ENCODE data around the gene WRAP73.
A peak's percentile ranks its signal among the peaks of the same experiment; 100 is the strongest.

WRAP73 gene

GRCh38 chr1:3596663-3597598 lies 53.0 kb downstream of the WRAP73 start:
- 92 to 93% methylated on average over 29 of the region's 29 CpGs for WGBS, 2 experiments
- no peaks in the 10 kb centered on the region for H3K9me3 ChIP-seq (ENCODE audit: control insufficient read depth, low read length)
- H3K4me3 ChIP-seq (ENCODE audit: insufficient read depth, low read depth, low read length): no peak overlapping the region
- H3K36me3 ChIP-seq (ENCODE audit: control insufficient read depth, insufficient read depth, low read length): no peaks in the 10 kb centered on the region
- no peaks in the 10 kb centered on the region for H3K27me3 ChIP-seq (ENCODE audit: control insufficient read depth, insufficient read depth, low read length, poor library complexity, severe bottlenecking)
- peaks cover 34% of the 10 kb centered on the region for H3K4me1 ChIP-seq (ENCODE audit: control insufficient read depth, insufficient read depth, low read length)
- H3K27ac ChIP-seq (ENCODE audit: insufficient read depth, low read depth, low read length, poor library complexity, severe bottlenecking): no peak overlapping the region

DNA sequence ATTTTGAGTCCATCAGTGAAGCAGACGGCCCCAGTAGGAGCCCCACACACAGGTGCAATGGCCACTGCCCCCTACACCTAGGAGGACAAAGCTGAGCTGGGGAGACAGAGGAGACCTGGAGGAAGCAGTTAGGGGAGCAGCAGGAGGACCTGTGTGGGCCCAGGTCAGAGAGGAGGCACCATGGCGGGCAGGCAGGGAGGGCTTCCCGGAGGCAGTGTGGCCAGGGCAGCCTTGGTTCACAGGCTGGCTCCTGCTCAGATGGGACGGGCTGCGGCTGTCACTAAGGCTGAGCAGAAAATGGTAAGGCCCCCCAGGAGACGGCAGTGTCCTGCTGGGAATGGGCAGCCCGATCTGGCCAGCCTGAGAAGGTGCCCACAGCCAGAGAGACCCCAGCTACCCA lies 54.0 kb downstream of the WRAP73 start:
- Histone ChIP-seq H3K4me3 (ENCODE audit: insufficient read depth, low read depth, low read length) (no peak overlapping the region), H3K27ac (ENCODE audit: insufficient read depth, low read depth, low read length, poor library complexity, severe bottlenecking) (no peak overlapping the region), H3K27me3 (ENCODE audit: control insufficient read depth, insufficient read depth, low read length, poor library complexity, severe bottlenecking) (no peaks in the 10 kb centered on the region), H3K4me1 (ENCODE audit: control insufficient read depth, insufficient read depth, low read length) (peaks cover 34% of the 10 kb centered on the region), H3K9me3 (ENCODE audit: control insufficient read depth, low read length) (no peaks in the 10 kb centered on the region), H3K36me3 (ENCODE audit: control insufficient read depth, insufficient read depth, low read length) (no peaks in the 10 kb centered on the region)
- 92 to 93% methylated on average over 7 of the region's 7 CpGs for WGBS, 2 experiments

GRCh38 chr1:3594706-3595377 lies 55.1 kb downstream of the WRAP73 start:
- H3K36me3 ChIP-seq (ENCODE audit: control insufficient read depth, insufficient read depth, low read length): no peaks in the 10 kb centered on the region
- H3K4me3 ChIP-seq (ENCODE audit: insufficient read depth, low read depth, low read length): no peak overlapping the region
- no peaks in the 10 kb centered on the region for H3K27me3 ChIP-seq (ENCODE audit: control insufficient read depth, insufficient read depth, low read length, poor library complexity, severe bottlenecking)
- WGBS, 2 experiments: 91 to 94% methylated on average over 31 of the region's 31 CpGs
- peaks cover 44% of the 10 kb centered on the region for H3K4me1 ChIP-seq (ENCODE audit: control insufficient read depth, insufficient read depth, low read length)
- H3K9me3 ChIP-seq (ENCODE audit: control insufficient read depth, low read length): no peaks in the 10 kb centered on the region
- H3K27ac ChIP-seq (ENCODE audit: insufficient read depth, low read depth, low read length, poor library complexity, severe bottlenecking): no peak overlapping the region

DNA sequence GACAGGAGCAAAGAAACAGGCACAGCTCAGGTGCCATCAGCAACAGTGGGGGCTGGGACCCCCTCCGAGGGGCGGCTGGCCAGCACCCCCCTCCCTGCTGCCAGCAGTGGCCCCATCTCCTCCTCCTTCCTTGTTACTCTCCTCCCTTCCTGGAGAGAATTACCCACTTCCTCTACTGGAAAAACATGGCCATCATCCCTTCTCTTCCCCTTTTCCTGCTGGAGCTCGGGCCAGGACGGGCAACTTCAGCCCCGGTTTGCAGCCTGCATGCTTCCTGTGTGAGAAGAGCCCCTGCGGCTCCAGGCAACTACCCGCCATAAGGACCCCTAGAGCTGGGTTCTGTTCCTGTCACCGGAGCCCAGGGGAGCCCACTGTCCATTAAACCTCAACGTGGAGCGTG lies 56.2 kb downstream of the WRAP73 start:
- 78% methylated on average over 10 of the region's 10 CpGs for WGBS, 2 experiments
- Histone ChIP-seq H3K4me3 (ENCODE audit: insufficient read depth, low read depth, low read length) (no peak overlapping the region), H3K36me3 (ENCODE audit: control insufficient read depth, insufficient read depth, low read length) (no peaks in the 10 kb centered on the region), H3K27ac (ENCODE audit: insufficient read depth, low read depth, low read length, poor library complexity, severe bottlenecking) (no peak overlapping the region), H3K9me3 (ENCODE audit: control insufficient read depth, low read length) (no peaks in the 10 kb centered on the region), H3K27me3 (ENCODE audit: control insufficient read depth, insufficient read depth, low read length, poor library complexity, severe bottlenecking) (no peaks in the 10 kb centered on the region), H3K4me1 (ENCODE audit: control insufficient read depth, insufficient read depth, low read length) (peaks cover 39% of the 10 kb centered on the region)

GRCh38 chr1:3593334-3593733 lies 56.6 kb downstream of the WRAP73 start:
- Histone ChIP-seq H3K36me3 (ENCODE audit: control insufficient read depth, insufficient read depth, low read length) (no peaks in the 10 kb centered on the region), H3K4me3 (ENCODE audit: insufficient read depth, low read depth, low read length) (no peak overlapping the region), H3K27me3 (ENCODE audit: control insufficient read depth, insufficient read depth, low read length, poor library complexity, severe bottlenecking) (no peaks in the 10 kb centered on the region), H3K4me1 (ENCODE audit: control insufficient read depth, insufficient read depth, low read length) (peaks cover 35% of the 10 kb centered on the region), H3K27ac (ENCODE audit: insufficient read depth, low read depth, low read length, poor library complexity, severe bottlenecking) (no peak overlapping the region), H3K9me3 (ENCODE audit: control insufficient read depth, low read length) (no peaks in the 10 kb centered on the region)
- 74 to 75% methylated on average over 15 to 16 of the region's 17 CpGs for WGBS, 2 experiments

GRCh38 chr1:3590951-3591865 lies 58.7 kb downstream of the WRAP73 start:
- WGBS, 2 experiments: 93 to 94% methylated on average over 33 of the region's 33 CpGs
- Histone ChIP-seq H3K4me1 (ENCODE audit: control insufficient read depth, insufficient read depth, low read length) (peaks cover 19% of the 10 kb centered on the region), H3K4me3 (ENCODE audit: insufficient read depth, low read depth, low read length) (no peak overlapping the region), H3K27me3 (ENCODE audit: control insufficient read depth, insufficient read depth, low read length, poor library complexity, severe bottlenecking) (no peaks in the 10 kb centered on the region), H3K36me3 (ENCODE audit: control insufficient read depth, insufficient read depth, low read length) (no peaks in the 10 kb centered on the region), H3K9me3 (ENCODE audit: control insufficient read depth, low read length) (no peaks in the 10 kb centered on the region), H3K27ac (ENCODE audit: insufficient read depth, low read depth, low read length, poor library complexity, severe bottlenecking) (no peak overlapping the region)

- WGBS, 2 experiments: 63 to 71% methylated on average over 27 of the region's 27 CpGs
- no peaks in the 10 kb centered on the region for H3K36me3 ChIP-seq (ENCODE audit: control insufficient read depth, insufficient read depth, low read length)
- no peaks in the 10 kb centered on the region for H3K9me3 ChIP-seq (ENCODE audit: control insufficient read depth, low read length)
These were observed 59.7 kb downstream of the WRAP73 start for GRCh38 chr1:3590139-3590763.

GRCh38 chr1:3588395-3588794 lies 61.5 kb downstream of the WRAP73 start:
- no peaks in the 10 kb centered on the region for H3K9me3 ChIP-seq (ENCODE audit: control insufficient read depth, low read length)
- no peaks in the 10 kb centered on the region for H3K27me3 ChIP-seq (ENCODE audit: control insufficient read depth, insufficient read depth, low read length, poor library complexity, severe bottlenecking)
- 90 to 91% methylated on average over 5 of the region's 5 CpGs for WGBS, 2 experiments
- H3K36me3 ChIP-seq (ENCODE audit: control insufficient read depth, insufficient read depth, low read length): no peaks in the 10 kb centered on the region
- peaks cover 12% of the 10 kb centered on the region for H3K4me1 ChIP-seq (ENCODE audit: control insufficient read depth, insufficient read depth, low read length)
- H3K27ac ChIP-seq (ENCODE audit: insufficient read depth, low read depth, low read length, poor library complexity, severe bottlenecking): no peak overlapping the region
- H3K4me3 ChIP-seq (ENCODE audit: insufficient read depth, low read depth, low read length): no peak overlapping the region

More at GRCh38 chr1:3590139-3590763, 59.7 kb downstream of the WRAP73 start:
- Histone ChIP-seq H3K4me3 (ENCODE audit: insufficient read depth, low read depth, low read length) (no peak overlapping the region), H3K4me1 (ENCODE audit: control insufficient read depth, insufficient read depth, low read length) (peaks cover 19% of the 10 kb centered on the region), H3K27ac (ENCODE audit: insufficient read depth, low read depth, low read length, poor library complexity, severe bottlenecking) (peak overlapping the region; percentile 33), H3K27me3 (ENCODE audit: control insufficient read depth, insufficient read depth, low read length, poor library complexity, severe bottlenecking) (no peaks in the 10 kb centered on the region)

GRCh38 chr1:3586986-3587759 lies 62.7 kb downstream of the WRAP73 start:
- H3K4me1 ChIP-seq (ENCODE audit: control insufficient read depth, insufficient read depth, low read length): peaks cover 12% of the 10 kb centered on the region
- H3K27me3 ChIP-seq (ENCODE audit: control insufficient read depth, insufficient read depth, low read length, poor library complexity, severe bottlenecking): no peaks in the 10 kb centered on the region
- no peak overlapping the region for H3K27ac ChIP-seq (ENCODE audit: insufficient read depth, low read depth, low read length, poor library complexity, severe bottlenecking)
- no peaks in the 10 kb centered on the region for H3K36me3 ChIP-seq (ENCODE audit: control insufficient read depth, insufficient read depth, low read length)
- H3K4me3 ChIP-seq (ENCODE audit: insufficient read depth, low read depth, low read length): no peak overlapping the region
- WGBS, 2 experiments: 90 to 94% methylated on average over 23 to 24 of the region's 24 CpGs
- no peaks in the 10 kb centered on the region for H3K9me3 ChIP-seq (ENCODE audit: control insufficient read depth, low read length)
